HCT116 (cell line): Measurements from ENCODE around the gene ATXN2. TPM values are rescaled to one million over a fixed set of nuclear protein-coding genes. Genes with fewer than 3 reads are reported as not detected.

ENCODE experiments used
- ATAC-seq: fragments of 200-7000 bp; cut with Tn5 transposase; 2 replicates; pipeline ENCODE4 v1.9.1; 2020; ENCODE audit warnings: mild to moderate bottlenecking, moderate library complexity
- BruUV-seq: library from RNA; stranded (reverse); fragments of 400-500 nt; replicated peaks from 2 replicates; lab custom pipeline; 2021; lab: Mats Ljungman, UMichigan
- CTCF ChIA-PET: fragments of 300-600 bp; sonication (Branson Sonifier 250); formaldehyde crosslinking; loops from one replicate; lab custom pipeline; 2021; ENCODE audit warnings: antibody characterized with exemption; lab: Charles Lee
- POLR2A ChIA-PET: fragments of 300-600, 350-600 bp; sonication (Branson Sonifier 250); formaldehyde crosslinking; loops from one replicate; lab custom pipeline; 2021; ENCODE audit warnings: antibody characterized with exemption; lab: Charles Lee
- RAD21 ChIA-PET, 2 experiments: fragments of 300-600 bp; sonication (Branson Sonifier 250); formaldehyde crosslinking; loops; one replicate each; lab custom pipeline; 2023; ENCODE audit warnings: low total read pairs in 2 of 2; ENCODE audit not compliant: uncharacterized antibody in 2 of 2, unreplicated experiment in 2 of 2, low non-redundant PET in 1 of 2; lab: Charles Lee
- DNase-seq: peaks from one replicate; pipeline ENCODE4 v3.0.0-alpha.2; 2010; ENCODE audit warnings: low read depth, low spot score
- H2AFZ ChIP-seq: fragments of 200-600 bp; shearing (Covaris generic), sonication (generic); 2 replicates; pipeline ENCODE4 v1.6.1; 2017; ENCODE audit warnings: low read depth, mixed run types, mixed read lengths, antibody characterized with exemption, low read length; ENCODE audit not compliant: poor library complexity, severe bottlenecking
- H3K27ac ChIP-seq: 2 replicates; pipeline ENCODE4 v1.5.1; 2012; ENCODE audit warnings: low read depth, low read length
- H3K27me3 ChIP-seq: fragments of 200-600 bp; sonication (generic); 2 replicates; pipeline ENCODE4 v1.6.1; 2016; ENCODE audit warnings: mixed run types, low read length, mixed read lengths; ENCODE audit not compliant: insufficient read depth
- H3K36me3 ChIP-seq, 2 experiments: fragments of 200-500 bp in 1 of 2; fragments of 200-600 bp in 1 of 2; sonication (Bioruptor generic) in 1 of 2; sonication (generic) in 1 of 2; 2 replicates each; pipeline versions ENCODE4 v1.5.1 to v1.6.1; 2014 to 2016; ENCODE audit warnings: low read length in 2 of 2, inconsistent platforms in 1 of 2, mixed read lengths in 1 of 2, mixed run types in 1 of 2; ENCODE audit not compliant: insufficient read depth in 2 of 2, control insufficient read depth in 1 of 2
- H3K4me1 ChIP-seq, 2 experiments: fragments of 200-600 bp in 1 of 2; sonication (generic) in 1 of 2; 2 replicates each; pipeline versions ENCODE4 v1.5.1 to v1.6.1; 2012 to 2017; ENCODE audit warnings: low read length in 2 of 2, inconsistent platforms in 1 of 2, mild to moderate bottlenecking in 1 of 2, mixed read lengths in 1 of 2, mixed run types in 1 of 2, moderate library complexity in 1 of 2; ENCODE audit not compliant: insufficient read depth in 2 of 2, control insufficient read depth in 1 of 2
- H3K4me2 ChIP-seq: fragments of 200-600 bp; sonication (generic); 2 replicates; pipeline ENCODE4 v1.6.1; 2017; ENCODE audit warnings: mixed run types, low read length, mixed read lengths
- H3K4me3 ChIP-seq, 2 experiments: fragments of 200-600 bp in 1 of 2; sonication (generic) in 1 of 2; replicated peaks in 1 of 2; 2 replicates each; pipeline ENCODE4 v1.5.1; 2011 to 2016; ENCODE audit warnings: low read length in 2 of 2, control low read depth in 1 of 2, low read depth in 1 of 2, mild to moderate bottlenecking in 1 of 2, mixed read lengths in 1 of 2, mixed run types in 1 of 2
- H3K79me2 ChIP-seq: fragments of 200-600 bp; sonication (generic); 2 replicates; pipeline ENCODE4 v1.6.1; 2017; ENCODE audit warnings: mild to moderate bottlenecking, mixed run types, low read length, moderate library complexity, mixed read lengths; ENCODE audit not compliant: insufficient read depth
- H3K9ac ChIP-seq: fragments of 200-600 bp; sonication (generic); 2 replicates; pipeline ENCODE4 v1.6.1; 2016; ENCODE audit warnings: low read length, mixed read lengths
- H3K9me2 ChIP-seq: fragments of 200-600 bp; sonication (generic), shearing (Covaris generic); 2 replicates; pipeline ENCODE4 v1.6.1; 2017; ENCODE audit warnings: mixed run types, mild to moderate bottlenecking, moderate library complexity; ENCODE audit not compliant: insufficient read depth
- H3K9me3 ChIP-seq, 2 experiments: fragments of 200-500 bp in 1 of 2; fragments of 200-600 bp in 1 of 2; sonication (Bioruptor generic) in 1 of 2; sonication (generic) in 1 of 2; 2 replicates each; pipeline ENCODE4 v1.6.1; 2014 to 2017; ENCODE audit warnings: low read length in 2 of 2, mixed read lengths in 2 of 2, inconsistent platforms in 1 of 2, low read depth in 1 of 2, mild to moderate bottlenecking in 1 of 2, mixed run types in 1 of 2, moderate library complexity in 1 of 2; ENCODE audit not compliant: control insufficient read depth in 1 of 2, insufficient read depth in 1 of 2
- H4K20me1 ChIP-seq: fragments of 200-600 bp; sonication (generic), shearing (Covaris generic); 2 replicates; pipeline ENCODE4 v1.6.1; 2017; ENCODE audit warnings: mixed run types, mild to moderate bottlenecking, moderate library complexity; ENCODE audit not compliant: insufficient read depth
- ATF3 ChIP-seq: IDR thresholded peaks from 2 replicates; pipeline ENCODE4 v1.6.1; 2012
- CBX3 ChIP-seq: IDR thresholded peaks from 2 replicates; pipeline ENCODE4 v1.6.1; 2012; ENCODE audit warnings: low read depth
- EZH2 ChIP-seq: fragments of 200-600 bp; sonication (generic); IDR thresholded peaks from 2 replicates; pipeline ENCODE4 v1.6.1; 2017; ENCODE audit warnings: antibody characterized with exemption, mixed run types
- EZH2phosphoT487 ChIP-seq: fragments of 200-600 bp; IDR thresholded peaks from 2 replicates; pipeline ENCODE4 v1.6.1; 2018; ENCODE audit warnings: antibody characterized with exemption, borderline replicate concordance
- JUND ChIP-seq: IDR thresholded peaks from 2 replicates; pipeline ENCODE4 v1.6.1; 2012
- POLR2A ChIP-seq: IDR thresholded peaks from 2 replicates; pipeline ENCODE4 v1.7.0; 2011; ENCODE audit warnings: borderline replicate concordance; ENCODE audit not compliant: insufficient read depth, insufficient read length; ENCODE audit errors: extremely low read depth
- RAD21 ChIP-seq: IDR thresholded peaks from 2 replicates; pipeline ENCODE4 v1.6.1; 2012; ENCODE audit warnings: low read depth, mild to moderate bottlenecking
- SRF ChIP-seq: IDR thresholded peaks from 2 replicates; pipeline ENCODE4 v1.6.1; 2012; ENCODE audit warnings: low read depth
- YY1 ChIP-seq: IDR thresholded peaks from 2 replicates; pipeline ENCODE4 v1.6.1; 2011; ENCODE audit warnings: low read length, low read depth, moderate library complexity, mild to moderate bottlenecking; ENCODE audit not compliant: insufficient replicate concordance; ENCODE audit errors: extremely low read depth
- ZFX ChIP-seq: fragments of 450-650 bp; IDR thresholded peaks from 2 replicates; pipeline ENCODE4 v1.6.1; 2017
- ZNF274 ChIP-seq: fragments of 200-500 bp; sonication (Bioruptor generic); IDR thresholded peaks from 2 replicates; pipeline ENCODE4 v1.6.1; 2014; ENCODE audit warnings: mild to moderate bottlenecking, low read depth, low read length, inconsistent platforms
- intact Hi-C: fragments of 100-400 bp; cut with micrococcal nuclease; formaldehyde crosslinking; loops from 2 replicates; pipeline ENCODE4 v1.10.0; 2022
- total RNA-seq: library from RNA; stranded (reverse); gene quantifications from one replicate; pipeline ENCODE4 v1.2.1, GENCODE V29; 2021; ENCODE audit not compliant: unreplicated experiment
- TF ChIP-seq, protein P1 (sequence below): IDR thresholded peaks from 2 replicates; pipeline ENCODE4 v1.6.1; 2012
- TF ChIP-seq, protein P2 (sequence below), 3 experiments: fragments of 200-600 bp in 1 of 3; sonication (generic) in 1 of 3; IDR thresholded peaks in 2 of 3; conservative IDR thresholded peaks in 1 of 3; 2 replicates each; pipeline ENCODE4 v1.5.1; 2012 to 2017; ENCODE audit warnings: low read depth in 2 of 3, low read length in 2 of 3, antibody characterized with exemption in 1 of 3, borderline replicate concordance in 1 of 3, control low read depth in 1 of 3, mild to moderate bottlenecking in 1 of 3, mixed read lengths in 1 of 3, mixed run types in 1 of 3, moderate library complexity in 1 of 3; ENCODE audit not compliant: insufficient read depth in 1 of 3

Gene ATXN2
- total RNA-seq, 1 experiment from 2014 or later = 72.7 TPM

- no peaks in the 10 kb centered on the region for H4K20me1 ChIP-seq
- H3K9me2 ChIP-seq = no peaks in the 10 kb centered on the region
- peaks cover 0 to 23% of the 10 kb centered on the region in 2 experiments; a peak in 1 of 4 replicates for H3K4me1 ChIP-seq
- ChIA-PET RAD21 (no interaction called here), POLR2A (no interaction called here), CTCF (interaction anchor here (1.1 to 1.5 kb wide), 2 partner anchors 12 to 43 kb away, joined by 4 to 7 read pairs; no protein-coding TSS in a partner anchor)
- H3K9me3 ChIP-seq = no peaks in the 10 kb centered on the region
- no peak overlapping the region for H3K4me2 ChIP-seq
- H3K36me3 ChIP-seq = peaks cover 4 to 6% of the 10 kb centered on the region in 2 experiments; a peak in 2 of 4 replicates
- DNase-seq (no peak), ATAC-seq (no peak)
- BruUV-seq = no TSS peak
- H3K27ac ChIP-seq = no peak overlapping the region
- H3K9ac ChIP-seq = no peak overlapping the region
- no peaks in the 10 kb centered on the region; the same call in 1 of the 2 replicates for H3K79me2 ChIP-seq
- H3K4me3 ChIP-seq = no peak overlapping the region
- no peaks in the 10 kb centered on the region for H3K27me3 ChIP-seq
- intact Hi-C loops = no loop called here
- H2AFZ ChIP-seq = no peak overlapping the region
- TF ChIP-seq RAD21 = no peak
- TF ChIP-seq POLR2A = no peak
- TF ChIP-seq EZH2phosphoT487 = no peak
- TF ChIP-seq ATF3 = no peak
- TF ChIP-seq, protein P1, sequence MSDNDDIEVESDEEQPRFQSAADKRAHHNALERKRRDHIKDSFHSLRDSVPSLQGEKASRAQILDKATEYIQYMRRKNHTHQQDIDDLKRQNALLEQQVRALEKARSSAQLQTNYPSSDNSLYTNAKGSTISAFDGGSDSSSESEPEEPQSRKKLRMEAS = no peak
- no peak for TF ChIP-seq ZFX
- no peak for TF ChIP-seq SRF
- TF ChIP-seq CBX3 = no peak
- TF ChIP-seq, protein P2, sequence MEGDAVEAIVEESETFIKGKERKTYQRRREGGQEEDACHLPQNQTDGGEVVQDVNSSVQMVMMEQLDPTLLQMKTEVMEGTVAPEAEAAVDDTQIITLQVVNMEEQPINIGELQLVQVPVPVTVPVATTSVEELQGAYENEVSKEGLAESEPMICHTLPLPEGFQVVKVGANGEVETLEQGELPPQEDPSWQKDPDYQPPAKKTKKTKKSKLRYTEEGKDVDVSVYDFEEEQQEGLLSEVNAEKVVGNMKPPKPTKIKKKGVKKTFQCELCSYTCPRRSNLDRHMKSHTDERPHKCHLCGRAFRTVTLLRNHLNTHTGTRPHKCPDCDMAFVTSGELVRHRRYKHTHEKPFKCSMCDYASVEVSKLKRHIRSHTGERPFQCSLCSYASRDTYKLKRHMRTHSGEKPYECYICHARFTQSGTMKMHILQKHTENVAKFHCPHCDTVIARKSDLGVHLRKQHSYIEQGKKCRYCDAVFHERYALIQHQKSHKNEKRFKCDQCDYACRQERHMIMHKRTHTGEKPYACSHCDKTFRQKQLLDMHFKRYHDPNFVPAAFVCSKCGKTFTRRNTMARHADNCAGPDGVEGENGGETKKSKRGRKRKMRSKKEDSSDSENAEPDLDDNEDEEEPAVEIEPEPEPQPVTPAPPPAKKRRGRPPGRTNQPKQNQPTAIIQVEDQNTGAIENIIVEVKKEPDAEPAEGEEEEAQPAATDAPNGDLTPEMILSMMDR (IDR thresholded peaks at IDR 0.05 in 2 of 3, conservative IDR thresholded peaks at IDR 0.05 in 1 of 3; ENCODE audit: borderline replicate concordance in 1 of 3, insufficient read depth in 1 of 3, low read depth in 2 of 3, low read length in 2 of 3) = no peak
- no peak for TF ChIP-seq ZNF274
- no peak for TF ChIP-seq YY1
- no peak for TF ChIP-seq EZH2
- TF ChIP-seq JUND = no peak
These were observed 159.0 kb downstream of the ATXN2 start for GRCh38 chr12:111440152-111440551.
